Lung (tissue), 12 donors: ENCODE results near the gene CRTC1. TPM values are rescaled to one million over a fixed set of nuclear protein-coding genes. Genes with fewer than 3 reads are reported as not detected.
A peak's percentile ranks its signal among the peaks of the same experiment; 100 is the strongest.

ENCODE experiments used
- ATAC-seq: fragments of 200-7000 bp; cut with Tn5 transposase; one replicate; pipeline ENCODE4 v1.9.1; 2020; ENCODE audit warnings: moderate number of reproducible peaks; ENCODE audit not compliant: insufficient read depth, low FRiP score
- DNase-seq, 3 donors: peaks; one replicate each; pipeline ENCODE4 v3.0.0-alpha.2; 2013 to 2017
- H3K27ac ChIP-seq, 2 donors: one replicate each; pipeline ENCODE4 v1.5.1; 2013; ENCODE audit warnings: mild to moderate bottlenecking in 2 of 2, moderate library complexity in 2 of 2, control low read depth in 1 of 2, inconsistent platforms in 1 of 2, low read depth in 1 of 2, low read length in 1 of 2
- H3K27me3 ChIP-seq, 3 donors: one replicate each; pipeline ENCODE4 v1.5.1; 2013; ENCODE audit warnings: low read length in 2 of 3; ENCODE audit not compliant: control insufficient read depth in 3 of 3, insufficient read depth in 3 of 3
- H3K36me3 ChIP-seq, 4 donors: one replicate each; pipeline ENCODE4 v1.5.1; 2013; ENCODE audit warnings: low read length in 4 of 4, mild to moderate bottlenecking in 1 of 4, moderate library complexity in 1 of 4; ENCODE audit not compliant: control insufficient read depth in 4 of 4, insufficient read depth in 4 of 4
- H3K4me1 ChIP-seq, 5 donors: one replicate each; pipeline ENCODE4 v1.5.1; 2013; ENCODE audit warnings: low read length in 5 of 5, mild to moderate bottlenecking in 2 of 5, moderate library complexity in 1 of 5; ENCODE audit not compliant: control insufficient read depth in 5 of 5, insufficient read depth in 5 of 5
- H3K4me3 ChIP-seq: one replicate; pipeline ENCODE4 v1.5.1; 2013; ENCODE audit warnings: mild to moderate bottlenecking, control low read depth, moderate library complexity
- H3K9ac ChIP-seq, 2 donors: one replicate each; pipeline ENCODE4 v1.5.1; 2013; ENCODE audit warnings: low read length in 2 of 2, control low read depth in 1 of 2; ENCODE audit not compliant: insufficient read depth in 1 of 2
- H3K9me3 ChIP-seq, 4 donors: one replicate each; pipeline ENCODE4 v1.5.1; 2013; ENCODE audit warnings: low read length in 3 of 4, mild to moderate bottlenecking in 1 of 4, moderate library complexity in 1 of 4; ENCODE audit not compliant: control insufficient read depth in 4 of 4, insufficient read depth in 3 of 4
- CTCF ChIP-seq: IDR thresholded peaks from 2 replicates; pipeline ENCODE4 v1.5.1; 2012; ENCODE audit warnings: mild to moderate bottlenecking; ENCODE audit errors: control extremely low read depth, extremely low read depth
- WGBS, 2 donors: extraction: QIAGEN DNeasy Blood & Tissue Kit; methylation state at CpG; one replicate each; pipeline ENCODE4 v1.1.7; 2013; 5-methylcytosine and 5-hydroxymethylcytosine counted together
- polyA plus RNA-seq, 2 donors: library from polyadenylated mRNA; stranded (reverse); fragments of 200-250 nt; gene quantifications; one replicate each; pipeline ENCODE4 v1.2.1, GENCODE V29; 2013
- total RNA-seq, 2 donors: library from RNA; depleted of rRNA in 1 of 2; stranded (reverse); fragments of >200 nt in 1 of 2; gene quantifications; one replicate each; pipeline ENCODE4 v1.2.1, GENCODE V29; 2014 to 2021
- donor health status: control.
- donor health status: control.
- donor health status: Bipolar disorder and iron deficiency.
- donor health status: healthy.
- donor health status: DM: yes; HTN: yes; CAD: no.

The CRTC1 gene
- total and polyA plus RNA-seq, 4 donors, result 4.2 to 16.0 (median 7.3) TPM

- no peak overlapping the region for H3K4me3 ChIP-seq
- no peaks in the 10 kb centered on the region for H3K9me3 ChIP-seq
- no peak overlapping the region for H3K9ac ChIP-seq
- peak overlapping the region in 1 of 2 donors; percentile 80 for H3K27ac ChIP-seq
- no peak for TF ChIP-seq CTCF
- peaks cover 0 to 13% (median 3%) of the 10 kb centered on the region in 5 donors for H3K4me1 ChIP-seq
- WGBS, 2 donors, result 5 to 10% methylated on average over 34 to 35 of the region's 35 CpGs
- H3K36me3 ChIP-seq, result no peaks in the 10 kb centered on the region
- no peaks in the 10 kb centered on the region for H3K27me3 ChIP-seq
- DNase-seq, result peak; percentile 55 to 57 (median 55)
- peak; percentile 73 for ATAC-seq
Observed at GRCh38 chr19:18700501-18701249, 17.2 kb downstream of the CRTC1 start.

GRCh38 chr19:18701250-18701608 lies 17.7 kb downstream of the CRTC1 start:
- H3K36me3 ChIP-seq, result no peaks in the 10 kb centered on the region
- H3K27ac ChIP-seq, result no peak overlapping the region
- no peaks in the 10 kb centered on the region for H3K9me3 ChIP-seq
- no peak overlapping the region for H3K9ac ChIP-seq
- H3K4me1 ChIP-seq, result peaks cover 0 to 13% (median 3%) of the 10 kb centered on the region in 5 donors
- no peak for TF ChIP-seq CTCF
- 28 to 31% methylated on average over 7 of the region's 7 CpGs for WGBS, 2 donors
- no peaks in the 10 kb centered on the region for H3K27me3 ChIP-seq
- ATAC-seq (no peak), DNase-seq (no peak)
- no peak overlapping the region for H3K4me3 ChIP-seq

GRCh38 chr19:18704054-18704453 lies 20.6 kb downstream of the CRTC1 start:
- 88 to 90% methylated on average over 4 of the region's 4 CpGs for WGBS, 2 donors
- H3K36me3 ChIP-seq, result no peaks in the 10 kb centered on the region
- no peak overlapping the region for H3K9ac ChIP-seq
- no peaks in the 10 kb centered on the region for H3K9me3 ChIP-seq
- no peak for TF ChIP-seq CTCF
- no peak for ATAC-seq
- H3K4me1 ChIP-seq, result peaks cover 0 to 9% (median 3%) of the 10 kb centered on the region in 5 donors
- no peak for DNase-seq
- H3K27ac ChIP-seq, result no peak overlapping the region
- H3K27me3 ChIP-seq, result no peaks in the 10 kb centered on the region
- no peak overlapping the region for H3K4me3 ChIP-seq

- no peak for ATAC-seq
- no peak for TF ChIP-seq CTCF
Observed at GRCh38 chr19:18704971-18705370, 21.5 kb downstream of the CRTC1 start.

More at GRCh38 chr19:18704971-18705370, 21.5 kb downstream of the CRTC1 start:
- no peak overlapping the region for H3K4me3 ChIP-seq
- no peaks in the 10 kb centered on the region for H3K9me3 ChIP-seq
- no peaks in the 10 kb centered on the region for H3K36me3 ChIP-seq
- no peaks in the 10 kb centered on the region for H3K27me3 ChIP-seq
- WGBS, 2 donors, result 92% methylated on average over 7 of the region's 7 CpGs
- no peak overlapping the region for H3K9ac ChIP-seq
- H3K27ac ChIP-seq, result no peak overlapping the region
- H3K4me1 ChIP-seq, result peaks cover 0 to 14% (median 3%) of the 10 kb centered on the region in 5 donors
- DNase-seq, result no peak
